GM12878 (cell line): Measurements from ENCODE around the gene KIAA0408. TPM values are rescaled to one million over a fixed set of nuclear protein-coding genes. Genes with fewer than 3 reads are reported as not detected.
A peak's percentile ranks its signal among the peaks of the same experiment; 100 is the strongest.

Experiments used
- ATAC-seq: fragments of 200-7000 bp; cut with Tn5 transposase; 3 replicates; pipeline ENCODE4 v1.9.1; 2020; ENCODE audit warnings: mild to moderate bottlenecking, moderate library complexity
- BruUV-seq: library from RNA; stranded (reverse); fragments of 400-500 nt; replicated peaks from 2 replicates; lab custom pipeline; 2021; lab: Mats Ljungman, UMichigan
- CTCF ChIA-PET: fragments of 300-600 bp; sonication (Branson Sonifier 250); formaldehyde crosslinking; extraction: SDS; loops from one replicate; lab custom pipeline; 2021; ENCODE audit warnings: inconsistent platforms; lab: Yijun Ruan, JAX
- POLR2A ChIA-PET: fragments of 350-600 bp; formaldehyde crosslinking; extraction: SDS; loops from one replicate; lab custom pipeline; 2021; ENCODE audit warnings: inconsistent platforms; lab: Charles Lee
- RAD21 ChIA-PET: fragments of 300-600 bp; sonication (Branson Sonifier 250); formaldehyde crosslinking; loops from one replicate; lab custom pipeline; 2023; ENCODE audit warnings: antibody characterized with exemption; ENCODE audit not compliant: unreplicated experiment; lab: Charles Lee
- SMC1A ChIA-PET: fragments of 300-600 bp; sonication (Branson Sonifier 250); formaldehyde crosslinking; loops from one replicate; lab custom pipeline; 2023; ENCODE audit not compliant: unreplicated experiment, uncharacterized antibody; lab: Charles Lee
- DNase-seq: peaks from one replicate; pipeline ENCODE4 v3.0.0-alpha.2; 2011; ENCODE audit warnings: low read depth, low spot score
- FAIRE-seq: peaks from 3 replicates; lab custom pipeline; 2011; peaks lifted over from hg19 to GRCh38; lab: Jason Lieb, UNC
- H2AFZ ChIP-seq: 2 replicates; pipeline ENCODE4 v1.6.0; 2011; ENCODE audit warnings: low read depth, low read length, control low read depth; ENCODE audit not compliant: control insufficient read depth
- H3K27ac ChIP-seq: 2 replicates; pipeline ENCODE4 v1.5.1; 2011; ENCODE audit warnings: control low read depth; ENCODE audit not compliant: control insufficient read depth, insufficient read depth
- H3K27me3 ChIP-seq, 2 experiments: replicated peaks in 1 of 2; 2 replicates each; pipeline versions ENCODE4 v1.6.0 to v1.6.1; 2011; ENCODE audit warnings: low read length in 1 of 2; ENCODE audit not compliant: control insufficient read depth in 2 of 2, insufficient read depth in 2 of 2
- H3K36me3 ChIP-seq, 2 experiments: 2 replicates each; pipeline ENCODE4 v1.5.1; 2011; ENCODE audit warnings: low read length in 1 of 2; ENCODE audit not compliant: control insufficient read depth in 2 of 2, insufficient read depth in 2 of 2
- H3K4me1 ChIP-seq: 2 replicates; pipeline ENCODE4 v1.6.1; 2011; ENCODE audit warnings: mild to moderate bottlenecking, low read length, moderate library complexity, mixed read lengths; ENCODE audit not compliant: control insufficient read depth, insufficient read depth
- H3K4me2 ChIP-seq: 2 replicates; pipeline ENCODE4 v1.6.0; 2011; ENCODE audit warnings: control low read depth; ENCODE audit not compliant: control insufficient read depth, insufficient read depth
- H3K4me3 ChIP-seq: fragments of 200-600 bp; sonication (generic); 2 replicates; pipeline ENCODE4 v1.5.1; 2016
- H3K79me2 ChIP-seq: 2 replicates; pipeline ENCODE4 v1.6.0; 2011; ENCODE audit warnings: low read length; ENCODE audit not compliant: control insufficient read depth, insufficient read depth
- H3K9ac ChIP-seq: 2 replicates; pipeline ENCODE4 v1.8.0; 2011; ENCODE audit warnings: low read length, control low read depth, mixed read lengths; ENCODE audit not compliant: control insufficient read depth, insufficient read depth
- H3K9me3 ChIP-seq: replicated peaks from 3 replicates; pipeline ENCODE4 v1.5.1; 2011; ENCODE audit warnings: mild to moderate bottlenecking, low read length; ENCODE audit not compliant: control insufficient read depth, insufficient read depth
- H4K20me1 ChIP-seq: 2 replicates; pipeline ENCODE4 v1.6.0; 2011; ENCODE audit not compliant: control insufficient read depth, insufficient read depth
- ASH2L ChIP-seq: fragments of 300-600, 200-600 bp; sonication (generic); IDR thresholded peaks from 2 replicates; pipeline ENCODE4 v1.6.1; 2017; ENCODE audit warnings: low read depth, mild to moderate bottlenecking, borderline replicate concordance
- BHLHE40 ChIP-seq, 2 experiments: fragments of 450-650 bp in 1 of 2; IDR thresholded peaks; 2 replicates each; pipeline ENCODE4 v1.6.1; 2011 to 2017; ENCODE audit warnings: low read depth in 2 of 2, borderline replicate concordance in 1 of 2, improper control_type of control experiment in 1 of 2, low read length in 1 of 2, mild to moderate bottlenecking in 1 of 2
- IKZF2 ChIP-seq, 2 experiments: fragments of 450-650 bp; IDR thresholded peaks; 2 replicates each; pipeline ENCODE4 v1.6.1; 2017; ENCODE audit warnings: mild to moderate bottlenecking in 2 of 2, moderate library complexity in 2 of 2
- NFYA ChIP-seq: IDR thresholded peaks from 2 replicates; pipeline ENCODE4 v1.6.1; 2011; ENCODE audit warnings: low read depth, mild to moderate bottlenecking, low read length, improper control_type of control experiment, borderline replicate concordance
- SMAD1 ChIP-seq: fragments of 450-650 bp; IDR thresholded peaks from 2 replicates; pipeline ENCODE4 v1.6.1; 2018; ENCODE audit warnings: mild to moderate bottlenecking, low read depth; ENCODE audit not compliant: partially characterized antibody
- STAT1 ChIP-seq: fragments of 450-650 bp; conservative IDR thresholded peaks from 2 replicates; pipeline ENCODE4 v1.6.1; 2014; ENCODE audit warnings: antibody characterized with exemption, mild to moderate bottlenecking
- ZNF207 ChIP-seq: fragments of 450-650 bp; IDR thresholded peaks from 2 replicates; pipeline ENCODE4 v1.6.1; 2014; ENCODE audit warnings: antibody characterized with exemption, mild to moderate bottlenecking, borderline replicate concordance
- WGBS: methylation state at CpG from one replicate; pipeline ENCODE4 v1.1.6; 2016; ENCODE audit warnings: low lambda C conversion rate; ENCODE audit not compliant: insufficient replicate concordance, insufficient coverage; ENCODE audit errors: missing lambda C conversion rate; 5-methylcytosine and 5-hydroxymethylcytosine counted together
- in situ Hi-C: fragments of 300-500 bp; cut with MboI; formaldehyde crosslinking; loops from 9 replicates; pipeline ENCODE4 v1.14.3; 2018; ENCODE audit warnings: mixed read lengths
- intact Hi-C: fragments of 100-400 bp; cut with micrococcal nuclease; formaldehyde crosslinking; loops from one replicate; pipeline ENCODE4 v1.14.2; 2022; ENCODE audit not compliant: unreplicated experiment
- polyA plus RNA-seq, 11 experiments: library from polyadenylated mRNA; depleted of rRNA in 4 of 11; unstranded in 6 of 11; stranded (reverse) in 5 of 11; fragments of >200 nt; fragmentation: Nextera tagmentation in 4 of 11; fragmentation: Illumina TruSeq in 1 of 11; extraction: Ambion mirVana in 4 of 11; extraction: Trizol in 1 of 11; gene quantifications; 1 replicate in 1 of 11; 2 replicates in 10 of 11; pipeline versions ENCODE4 v1.2.1 to v1.2.3, GENCODE V29; 2011 to 2016; ENCODE audit warnings: inconsistent platforms in 2 of 11, missing spikeins in 2 of 11, low read depth in 1 of 11
- total RNA-seq, 4 experiments: library from RNA; depleted of rRNA in 3 of 4; stranded (reverse); fragments of >200 nt in 3 of 4; fragmentation: Illumina TruSeq in 1 of 4; extraction: Trizol in 1 of 4; gene quantifications; 2 replicates each; pipeline versions ENCODE4 v1.2.1 to v1.2.3, GENCODE V29; 2013 to 2021
- TF ChIP-seq, protein P1 (sequence below): IDR thresholded peaks from 2 replicates; pipeline ENCODE4 v1.6.1; 2012; ENCODE audit warnings: low read depth, low read length, improper control_type of control experiment
- TF ChIP-seq, protein P2 (sequence below): fragments of 450-650 bp; formaldehyde crosslinking; IDR thresholded peaks from 2 replicates; pipeline ENCODE4 v1.5.0; 2022; ENCODE audit warnings: mild to moderate bottlenecking, missing genetic modification characterization
- TF ChIP-seq, protein P3 (sequence below): fragments of 450-650 bp; IDR thresholded peaks from 2 replicates; pipeline ENCODE4 v1.6.1; 2017; ENCODE audit warnings: mild to moderate bottlenecking, moderate library complexity

The KIAA0408 gene
- total and polyA plus RNA-seq, 10 of the 15 experiments (the other 5 are each of a cell fraction or from before 2014, with no cell fraction given): 0.03 to 0.30 (median 0.06) TPM; not detected in 4

DNA sequence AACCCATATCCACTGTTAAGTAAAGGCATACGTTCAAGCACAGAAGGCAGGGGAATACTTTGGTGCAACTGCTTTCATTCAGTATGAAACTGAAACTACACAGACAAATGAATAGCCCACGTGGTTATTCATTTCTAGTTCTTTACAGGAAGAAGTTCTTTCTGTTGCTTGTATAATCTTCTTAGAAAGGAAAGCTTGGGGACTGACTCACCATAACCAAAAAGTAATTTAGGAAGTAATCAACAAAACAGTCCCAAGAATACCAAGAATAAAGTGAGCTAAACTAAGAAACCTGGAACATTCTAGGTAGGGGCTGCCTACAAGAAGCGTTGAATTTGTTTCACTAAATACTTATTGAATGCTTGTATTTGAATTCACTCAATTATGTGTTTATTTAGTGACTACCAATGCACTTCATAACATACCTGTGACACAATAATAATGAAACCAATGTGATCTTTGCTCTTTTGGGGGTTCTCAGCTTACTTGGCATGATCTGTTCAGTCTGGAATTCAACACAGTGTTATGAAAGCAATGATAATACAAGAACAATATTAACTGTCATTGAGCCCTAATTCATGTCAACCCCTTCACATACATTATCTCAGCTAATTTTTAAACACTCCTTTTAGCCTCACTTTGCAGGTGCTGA, 25.1 kb upstream of the KIAA0408 start (continued):
- TF ChIP-seq IKZF2 (IDR thresholded peaks at IDR 0.05) (peak in 1 of 2 experiments; percentile 15; a peak in 1 of 4 replicates), ZNF207 (no peak)

DNA sequence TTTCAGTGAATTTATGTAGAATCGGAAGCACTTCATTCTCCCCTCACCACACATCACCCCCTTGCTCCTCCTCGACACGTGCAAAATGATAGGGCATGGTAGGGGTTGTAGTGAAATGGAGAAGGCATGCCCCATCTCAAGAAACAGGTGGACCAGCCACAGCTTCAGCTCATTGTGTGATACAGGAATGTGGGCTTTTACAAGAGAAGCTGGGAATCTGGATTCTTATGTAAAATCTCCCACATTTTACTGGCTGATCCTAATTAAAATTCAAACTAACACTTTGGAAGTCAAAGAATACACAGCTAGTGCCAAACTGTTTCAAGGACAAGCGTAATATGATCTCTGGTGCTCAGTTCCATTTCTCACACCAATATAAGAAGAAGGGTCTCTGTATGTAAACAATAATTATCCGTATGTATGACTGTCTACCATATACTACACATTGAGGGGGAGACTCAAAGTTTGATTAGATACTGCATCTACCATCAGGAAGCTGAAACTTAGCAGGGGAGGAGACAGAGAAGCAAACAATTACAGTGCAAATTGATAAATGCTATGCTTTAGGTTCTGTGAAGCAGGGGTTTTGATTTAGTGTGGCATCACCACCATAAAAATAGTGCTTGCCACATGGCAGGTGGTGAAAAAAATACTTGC, 24.3 kb upstream of the KIAA0408 start:
- Histone ChIP-seq H3K9me3 (no peaks in the 10 kb centered on the region), H3K27ac (no peak overlapping the region), H2AFZ (peak overlapping the region; percentile 71), H3K4me2 (peak overlapping the region; percentile 54), H3K4me1 (peaks cover 9% of the 10 kb centered on the region), H4K20me1 (no peaks in the 10 kb centered on the region), H3K36me3 (no peaks in the 10 kb centered on the region), H3K4me3 (peak overlapping the region; percentile 9; the same call in 1 of the 2 replicates), H3K27me3 (no peaks in the 10 kb centered on the region), H3K9ac (no peak overlapping the region), H3K79me2 (no peaks in the 10 kb centered on the region)
- ChIA-PET SMC1A (interaction anchor here (1.2 to 2.7 kb wide), 9 partner anchors 11 to 160 kb away, joined by 3 to 21 read pairs (median 6); no protein-coding TSS in a partner anchor), CTCF (interaction anchor here (0.9 to 2.6 kb wide), 5 partner anchors 20 to 192 kb away, joined by 3 to 11 read pairs (median 6); no protein-coding TSS in a partner anchor), RAD21 (interaction anchor here (0.9 to 1.5 kb wide), 6 partner anchors 12 to 62 kb away, joined by 3 to 4 read pairs (median 3); no protein-coding TSS in a partner anchor), POLR2A (interaction anchor here (0.5 to 1.1 kb wide), 3 partner anchors 31 to 41 kb away, joined by 3 to 7 read pairs (median 3); no protein-coding TSS in a partner anchor)
- 89% methylated on average over 5 of the region's 5 CpGs for WGBS
- no TSS peak for BruUV-seq
- in situ Hi-C loops: no loop called here
- DNase-seq (no peak), FAIRE-seq (no peak), ATAC-seq (peak; percentile 15)
- intact Hi-C loops: no loop called here
- TF ChIP-seq ASH2L: no peak
- TF ChIP-seq, protein P1, sequence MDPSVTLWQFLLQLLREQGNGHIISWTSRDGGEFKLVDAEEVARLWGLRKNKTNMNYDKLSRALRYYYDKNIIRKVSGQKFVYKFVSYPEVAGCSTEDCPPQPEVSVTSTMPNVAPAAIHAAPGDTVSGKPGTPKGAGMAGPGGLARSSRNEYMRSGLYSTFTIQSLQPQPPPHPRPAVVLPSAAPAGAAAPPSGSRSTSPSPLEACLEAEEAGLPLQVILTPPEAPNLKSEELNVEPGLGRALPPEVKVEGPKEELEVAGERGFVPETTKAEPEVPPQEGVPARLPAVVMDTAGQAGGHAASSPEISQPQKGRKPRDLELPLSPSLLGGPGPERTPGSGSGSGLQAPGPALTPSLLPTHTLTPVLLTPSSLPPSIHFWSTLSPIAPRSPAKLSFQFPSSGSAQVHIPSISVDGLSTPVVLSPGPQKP: no peak
- TF ChIP-seq SMAD1: no peak
- TF ChIP-seq, protein P2, sequence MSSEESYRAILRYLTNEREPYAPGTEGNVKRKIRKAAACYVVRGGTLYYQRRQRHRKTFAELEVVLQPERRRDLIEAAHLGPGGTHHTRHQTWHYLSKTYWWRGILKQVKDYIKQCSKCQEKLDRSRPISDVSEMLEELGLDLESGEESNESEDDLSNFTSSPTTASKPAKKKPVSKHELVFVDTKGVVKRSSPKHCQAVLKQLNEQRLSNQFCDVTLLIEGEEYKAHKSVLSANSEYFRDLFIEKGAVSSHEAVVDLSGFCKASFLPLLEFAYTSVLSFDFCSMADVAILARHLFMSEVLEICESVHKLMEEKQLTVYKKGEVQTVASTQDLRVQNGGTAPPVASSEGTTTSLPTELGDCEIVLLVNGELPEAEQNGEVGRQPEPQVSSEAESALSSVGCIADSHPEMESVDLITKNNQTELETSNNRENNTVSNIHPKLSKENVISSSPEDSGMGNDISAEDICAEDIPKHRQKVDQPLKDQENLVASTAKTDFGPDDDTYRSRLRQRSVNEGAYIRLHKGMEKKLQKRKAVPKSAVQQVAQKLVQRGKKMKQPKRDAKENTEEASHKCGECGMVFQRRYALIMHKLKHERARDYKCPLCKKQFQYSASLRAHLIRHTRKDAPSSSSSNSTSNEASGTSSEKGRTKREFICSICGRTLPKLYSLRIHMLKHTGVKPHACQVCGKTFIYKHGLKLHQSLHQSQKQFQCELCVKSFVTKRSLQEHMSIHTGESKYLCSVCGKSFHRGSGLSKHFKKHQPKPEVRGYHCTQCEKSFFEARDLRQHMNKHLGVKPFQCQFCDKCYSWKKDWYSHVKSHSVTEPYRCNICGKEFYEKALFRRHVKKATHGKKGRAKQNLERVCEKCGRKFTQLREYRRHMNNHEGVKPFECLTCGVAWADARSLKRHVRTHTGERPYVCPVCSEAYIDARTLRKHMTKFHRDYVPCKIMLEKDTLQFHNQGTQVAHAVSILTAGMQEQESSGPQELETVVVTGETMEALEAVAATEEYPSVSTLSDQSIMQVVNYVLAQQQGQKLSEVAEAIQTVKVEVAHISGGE: no peak
- no peak for TF ChIP-seq NFYA
- TF ChIP-seq, protein P3, sequence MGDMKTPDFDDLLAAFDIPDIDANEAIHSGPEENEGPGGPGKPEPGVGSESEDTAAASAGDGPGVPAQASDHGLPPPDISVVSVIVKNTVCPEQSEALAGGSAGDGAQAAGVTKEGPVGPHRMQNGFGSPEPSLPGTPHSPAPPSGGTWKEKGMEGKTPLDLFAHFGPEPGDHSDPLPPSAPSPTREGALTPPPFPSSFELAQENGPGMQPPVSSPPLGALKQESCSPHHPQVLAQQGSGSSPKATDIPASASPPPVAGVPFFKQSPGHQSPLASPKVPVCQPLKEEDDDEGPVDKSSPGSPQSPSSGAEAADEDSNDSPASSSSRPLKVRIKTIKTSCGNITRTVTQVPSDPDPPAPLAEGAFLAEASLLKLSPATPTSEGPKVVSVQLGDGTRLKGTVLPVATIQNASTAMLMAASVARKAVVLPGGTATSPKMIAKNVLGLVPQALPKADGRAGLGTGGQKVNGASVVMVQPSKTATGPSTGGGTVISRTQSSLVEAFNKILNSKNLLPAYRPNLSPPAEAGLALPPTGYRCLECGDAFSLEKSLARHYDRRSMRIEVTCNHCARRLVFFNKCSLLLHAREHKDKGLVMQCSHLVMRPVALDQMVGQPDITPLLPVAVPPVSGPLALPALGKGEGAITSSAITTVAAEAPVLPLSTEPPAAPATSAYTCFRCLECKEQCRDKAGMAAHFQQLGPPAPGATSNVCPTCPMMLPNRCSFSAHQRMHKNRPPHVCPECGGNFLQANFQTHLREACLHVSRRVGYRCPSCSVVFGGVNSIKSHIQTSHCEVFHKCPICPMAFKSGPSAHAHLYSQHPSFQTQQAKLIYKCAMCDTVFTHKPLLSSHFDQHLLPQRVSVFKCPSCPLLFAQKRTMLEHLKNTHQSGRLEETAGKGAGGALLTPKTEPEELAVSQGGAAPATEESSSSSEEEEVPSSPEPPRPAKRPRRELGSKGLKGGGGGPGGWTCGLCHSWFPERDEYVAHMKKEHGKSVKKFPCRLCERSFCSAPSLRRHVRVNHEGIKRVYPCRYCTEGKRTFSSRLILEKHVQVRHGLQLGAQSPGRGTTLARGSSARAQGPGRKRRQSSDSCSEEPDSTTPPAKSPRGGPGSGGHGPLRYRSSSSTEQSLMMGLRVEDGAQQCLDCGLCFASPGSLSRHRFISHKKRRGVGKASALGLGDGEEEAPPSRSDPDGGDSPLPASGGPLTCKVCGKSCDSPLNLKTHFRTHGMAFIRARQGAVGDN: no peak
- no peak for TF ChIP-seq STAT1
- TF ChIP-seq BHLHE40 (IDR thresholded peaks at IDR 0.05; ENCODE audit: borderline replicate concordance in 1 of 2, low read depth in 2 of 2, low read length in 1 of 2): no peak
